ENCODE measurements around the gene PEAR1. TPM values are rescaled to one million over a fixed set of nuclear protein-coding genes. Genes with fewer than 3 reads are reported as not detected.

PEAR1 gene
- total RNA-seq, 4 donors from 2014 or later: 5.9 to 40.9 (median 8.7) TPM

DNA sequence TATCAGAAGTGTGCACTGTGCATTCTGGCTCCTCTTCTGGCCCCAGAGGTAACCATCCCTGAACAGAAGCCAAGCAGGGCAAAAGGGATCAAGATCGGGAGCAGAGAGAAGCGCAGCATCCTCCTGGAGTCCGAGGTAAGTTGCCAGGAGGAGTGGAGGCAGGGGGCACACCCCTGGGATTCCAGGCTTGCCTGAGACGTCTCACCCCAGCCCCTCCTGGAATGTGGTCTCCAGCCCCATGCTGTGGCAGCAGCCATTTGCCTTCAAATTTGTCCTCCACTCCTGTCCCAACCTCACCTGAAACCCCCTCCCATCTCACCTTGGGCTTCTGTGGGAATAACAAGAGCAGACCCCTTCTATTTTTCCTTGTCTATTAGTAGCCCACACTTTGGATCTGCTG lies 37.0 kb downstream of the PEAR1 start:
- TF ChIP-seq, protein P1, sequence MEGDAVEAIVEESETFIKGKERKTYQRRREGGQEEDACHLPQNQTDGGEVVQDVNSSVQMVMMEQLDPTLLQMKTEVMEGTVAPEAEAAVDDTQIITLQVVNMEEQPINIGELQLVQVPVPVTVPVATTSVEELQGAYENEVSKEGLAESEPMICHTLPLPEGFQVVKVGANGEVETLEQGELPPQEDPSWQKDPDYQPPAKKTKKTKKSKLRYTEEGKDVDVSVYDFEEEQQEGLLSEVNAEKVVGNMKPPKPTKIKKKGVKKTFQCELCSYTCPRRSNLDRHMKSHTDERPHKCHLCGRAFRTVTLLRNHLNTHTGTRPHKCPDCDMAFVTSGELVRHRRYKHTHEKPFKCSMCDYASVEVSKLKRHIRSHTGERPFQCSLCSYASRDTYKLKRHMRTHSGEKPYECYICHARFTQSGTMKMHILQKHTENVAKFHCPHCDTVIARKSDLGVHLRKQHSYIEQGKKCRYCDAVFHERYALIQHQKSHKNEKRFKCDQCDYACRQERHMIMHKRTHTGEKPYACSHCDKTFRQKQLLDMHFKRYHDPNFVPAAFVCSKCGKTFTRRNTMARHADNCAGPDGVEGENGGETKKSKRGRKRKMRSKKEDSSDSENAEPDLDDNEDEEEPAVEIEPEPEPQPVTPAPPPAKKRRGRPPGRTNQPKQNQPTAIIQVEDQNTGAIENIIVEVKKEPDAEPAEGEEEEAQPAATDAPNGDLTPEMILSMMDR (IDR thresholded peaks at IDR 0.05; ENCODE audit: low read depth): no peak

DNA sequence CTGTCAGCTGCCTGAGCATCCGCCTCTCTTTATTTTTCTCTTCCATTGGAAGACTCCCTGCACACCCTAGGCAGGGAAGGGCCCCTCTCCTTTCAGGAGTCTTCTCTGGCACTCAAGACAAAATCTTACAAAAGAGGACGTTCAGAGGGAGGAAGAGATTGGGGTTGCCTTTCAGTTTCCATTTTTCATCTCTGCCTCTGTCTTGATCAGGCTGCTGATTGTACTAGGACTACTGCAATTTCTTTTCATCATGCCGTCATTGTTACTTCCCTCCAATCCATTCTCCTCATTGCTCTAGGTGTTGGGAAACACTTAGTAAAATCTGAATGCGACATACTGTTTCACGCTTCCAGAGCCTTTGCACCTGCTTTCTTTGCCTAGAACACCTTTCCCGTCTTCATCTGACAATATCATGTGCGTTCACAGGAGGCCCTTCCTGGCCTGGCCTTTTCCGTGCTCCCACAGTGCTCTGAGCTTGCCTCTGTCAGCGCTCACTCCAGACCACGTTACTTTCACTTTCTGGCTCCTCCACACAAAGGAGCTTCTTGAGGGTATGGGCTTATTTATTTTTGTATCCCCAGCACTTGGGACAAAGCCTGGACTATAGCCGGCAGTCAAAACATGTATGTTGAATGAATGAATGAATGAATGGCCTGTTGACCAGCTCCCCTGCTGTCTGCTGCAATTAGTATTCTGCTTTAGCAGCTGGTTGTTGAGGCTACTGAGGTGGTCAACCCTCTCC lies 37.9 kb downstream of the PEAR1 start:
- TF ChIP-seq, protein P1 (IDR thresholded peaks at IDR 0.05; ENCODE audit: low read depth): no peak

DNA sequence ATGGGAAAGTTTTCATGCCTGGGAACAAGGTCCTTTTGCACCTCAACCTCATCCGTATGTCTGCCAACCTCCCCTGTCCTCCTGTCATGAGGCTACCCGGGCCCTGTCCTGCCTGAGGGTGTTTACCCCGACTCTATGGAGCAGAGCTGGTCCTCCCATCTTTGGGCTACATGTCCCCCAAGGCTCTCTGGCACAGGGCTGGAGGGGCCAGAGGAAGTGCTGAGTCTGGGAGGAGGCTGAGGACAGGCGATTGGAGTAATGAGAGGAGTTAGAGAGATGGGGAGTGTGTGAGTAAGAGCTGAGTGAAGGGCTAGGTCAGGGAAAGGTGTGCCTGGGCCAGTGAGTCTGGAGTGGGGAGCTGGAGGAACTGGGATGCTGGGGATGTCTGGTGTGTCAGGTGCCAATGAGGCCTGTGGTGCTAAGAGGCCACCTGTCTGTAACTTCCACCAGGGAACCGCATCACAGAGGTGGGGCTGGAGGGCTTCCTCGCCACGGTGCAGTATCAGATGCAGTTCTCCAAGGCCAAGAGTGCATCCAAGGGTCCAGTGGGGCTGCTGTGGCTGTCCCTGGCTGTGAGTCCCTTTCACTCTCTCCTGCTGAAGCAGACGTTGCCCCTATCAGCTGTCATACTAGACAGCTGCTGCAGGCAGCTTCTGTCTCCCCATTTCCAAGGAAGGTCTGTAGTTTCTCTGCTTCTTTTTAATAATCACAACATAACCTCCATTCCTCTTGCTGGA lies 38.6 kb downstream of the PEAR1 start:
- TF ChIP-seq, protein P1 (IDR thresholded peaks at IDR 0.05; ENCODE audit: low read depth): no peak

GRCh38 chr1:156933136-156933535 lies 39.6 kb downstream of the PEAR1 start:
- TF ChIP-seq, protein P1 (IDR thresholded peaks at IDR 0.05; ENCODE audit: low read depth): no peak

DNA sequence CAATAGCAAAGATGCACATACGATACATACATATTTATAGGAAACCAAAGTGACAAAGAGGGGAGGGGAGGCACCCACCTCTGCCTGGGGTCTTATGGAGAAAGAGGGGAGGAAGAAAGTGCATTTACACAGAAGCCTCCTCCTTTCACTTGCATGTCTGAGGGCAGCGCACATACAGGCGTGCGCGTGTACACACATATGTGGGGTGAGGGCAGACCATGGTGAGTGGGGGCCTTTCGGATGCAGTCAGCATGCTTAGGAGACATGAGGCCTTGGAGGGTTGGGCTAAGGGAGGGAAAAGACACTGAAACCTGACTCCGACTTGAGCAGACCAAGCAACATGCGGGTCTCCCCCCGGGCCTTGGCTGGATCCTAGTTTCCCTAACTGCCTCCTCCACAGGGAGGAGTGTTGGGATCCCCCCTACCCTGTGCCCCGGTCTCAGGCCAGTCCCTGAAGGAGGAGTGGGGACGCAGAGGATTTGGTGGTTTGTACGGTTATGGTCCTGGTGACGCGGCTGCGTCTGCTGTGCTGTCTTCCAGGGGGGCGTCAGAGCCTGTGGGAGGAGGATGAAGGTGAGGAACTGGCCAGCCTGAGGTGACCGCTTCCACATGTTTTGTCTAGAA lies 42.1 kb downstream of the PEAR1 start:
- TF ChIP-seq, protein P1 (IDR thresholded peaks at IDR 0.05; ENCODE audit: low read depth): no peak

DNA sequence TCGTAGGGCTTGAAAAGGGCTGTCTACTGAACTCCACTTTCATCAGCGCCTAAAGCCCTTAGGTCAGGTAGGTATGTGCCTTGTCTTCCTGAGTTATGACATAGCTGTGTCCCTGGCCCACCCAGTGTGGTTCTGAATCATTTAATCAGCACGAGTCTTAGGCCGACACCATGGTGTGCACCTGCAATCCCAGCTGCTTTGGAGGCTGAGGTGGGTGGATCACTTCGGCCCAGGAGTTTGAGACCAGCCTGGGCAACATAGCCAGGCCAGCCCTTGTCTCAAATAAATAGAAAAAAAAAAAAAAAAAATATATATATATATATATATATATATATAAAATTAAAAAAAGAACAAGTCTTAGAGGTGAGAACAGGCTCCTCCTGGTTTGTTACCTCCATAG lies 42.7 kb downstream of the PEAR1 start:
- TF ChIP-seq, protein P1 (IDR thresholded peaks at IDR 0.05; ENCODE audit: low read depth): no peak

- TF ChIP-seq, protein P1 (IDR thresholded peaks at IDR 0.05; ENCODE audit: low read depth): no peak
Observed at GRCh38 chr1:156936721-156937220, 43.3 kb downstream of the PEAR1 start.
